Esophagus muscularis mucosa (tissue), 4 donors: Measurements from ENCODE around the gene WNT11.

Experiments used
- EP300 ChIP-seq: sonication (generic); formaldehyde crosslinking; IDR thresholded peaks from one replicate; pipeline ENCODE4 v1.6.1; 2017; ENCODE audit warnings: antibody characterized with exemption
- POLR2A ChIP-seq: fragments of 450-650 bp; IDR thresholded peaks from one replicate; pipeline ENCODE4 v1.6.1; 2017; ENCODE audit warnings: antibody characterized with exemption, moderate library complexity, mild to moderate bottlenecking, low read depth
- POLR2AphosphoS5 ChIP-seq, 2 donors: sonication (generic); formaldehyde crosslinking; IDR thresholded peaks; one replicate each; pipeline ENCODE4 v1.6.1; 2017; ENCODE audit warnings: antibody characterized with exemption in 2 of 2
- TF ChIP-seq, protein P1 (sequence below), 3 experiments: fragments of 200-600 bp in 2 of 3; fragments of 450-650 bp in 1 of 3; sonication (generic) in 2 of 3; IDR thresholded peaks; one replicate each; pipeline ENCODE4 v1.5.1; 2017 to 2019; ENCODE audit warnings: antibody characterized with exemption in 3 of 3, mild to moderate bottlenecking in 2 of 3, moderate library complexity in 1 of 3

DNA sequence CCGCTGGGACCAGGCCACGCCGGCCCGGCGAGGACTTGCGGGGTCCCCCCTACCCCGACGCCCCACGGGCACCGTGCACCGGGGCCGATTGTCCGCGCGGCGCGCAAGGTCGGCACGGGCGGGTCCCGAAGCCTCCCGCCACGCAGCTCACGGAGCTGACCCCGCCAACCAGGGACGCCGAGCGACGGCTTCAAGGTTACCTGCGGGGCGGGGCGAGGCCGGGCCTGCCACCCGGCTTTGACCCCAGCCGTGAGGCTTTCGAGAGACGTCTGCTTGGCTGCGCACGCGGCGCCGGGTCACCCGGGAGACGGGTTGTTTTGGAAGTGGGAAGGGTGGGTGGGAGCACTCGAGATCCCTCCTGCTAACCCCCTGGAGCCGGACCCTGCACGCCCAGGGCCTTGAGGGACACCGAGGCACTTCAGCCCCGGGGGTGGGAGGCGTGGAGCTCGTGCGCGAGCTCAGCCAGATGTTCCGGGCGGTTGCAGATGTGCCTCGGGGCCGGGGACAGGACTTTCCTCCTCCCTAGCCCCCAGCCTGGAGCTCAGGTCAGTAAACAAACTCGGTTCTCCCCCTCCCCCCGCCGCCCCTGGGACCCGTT is 3.2 kb upstream of the WNT11 start:
- TF ChIP-seq, protein P1, sequence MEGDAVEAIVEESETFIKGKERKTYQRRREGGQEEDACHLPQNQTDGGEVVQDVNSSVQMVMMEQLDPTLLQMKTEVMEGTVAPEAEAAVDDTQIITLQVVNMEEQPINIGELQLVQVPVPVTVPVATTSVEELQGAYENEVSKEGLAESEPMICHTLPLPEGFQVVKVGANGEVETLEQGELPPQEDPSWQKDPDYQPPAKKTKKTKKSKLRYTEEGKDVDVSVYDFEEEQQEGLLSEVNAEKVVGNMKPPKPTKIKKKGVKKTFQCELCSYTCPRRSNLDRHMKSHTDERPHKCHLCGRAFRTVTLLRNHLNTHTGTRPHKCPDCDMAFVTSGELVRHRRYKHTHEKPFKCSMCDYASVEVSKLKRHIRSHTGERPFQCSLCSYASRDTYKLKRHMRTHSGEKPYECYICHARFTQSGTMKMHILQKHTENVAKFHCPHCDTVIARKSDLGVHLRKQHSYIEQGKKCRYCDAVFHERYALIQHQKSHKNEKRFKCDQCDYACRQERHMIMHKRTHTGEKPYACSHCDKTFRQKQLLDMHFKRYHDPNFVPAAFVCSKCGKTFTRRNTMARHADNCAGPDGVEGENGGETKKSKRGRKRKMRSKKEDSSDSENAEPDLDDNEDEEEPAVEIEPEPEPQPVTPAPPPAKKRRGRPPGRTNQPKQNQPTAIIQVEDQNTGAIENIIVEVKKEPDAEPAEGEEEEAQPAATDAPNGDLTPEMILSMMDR (IDR thresholded peaks at IDR 0.05), result no peak
- TF ChIP-seq POLR2A (no peak), POLR2AphosphoS5 (IDR thresholded peaks at IDR 0.05) (no peak), EP300 (no peak)
